ENCODE measurements around the gene CFAP100.

GRCh38 chr3:126402666-126403302, 8.1 kb downstream of the CFAP100 start:
- TF ChIP-seq POLR2A (IDR thresholded peaks at IDR 0.05) = no peak
- TF ChIP-seq, protein P1, sequence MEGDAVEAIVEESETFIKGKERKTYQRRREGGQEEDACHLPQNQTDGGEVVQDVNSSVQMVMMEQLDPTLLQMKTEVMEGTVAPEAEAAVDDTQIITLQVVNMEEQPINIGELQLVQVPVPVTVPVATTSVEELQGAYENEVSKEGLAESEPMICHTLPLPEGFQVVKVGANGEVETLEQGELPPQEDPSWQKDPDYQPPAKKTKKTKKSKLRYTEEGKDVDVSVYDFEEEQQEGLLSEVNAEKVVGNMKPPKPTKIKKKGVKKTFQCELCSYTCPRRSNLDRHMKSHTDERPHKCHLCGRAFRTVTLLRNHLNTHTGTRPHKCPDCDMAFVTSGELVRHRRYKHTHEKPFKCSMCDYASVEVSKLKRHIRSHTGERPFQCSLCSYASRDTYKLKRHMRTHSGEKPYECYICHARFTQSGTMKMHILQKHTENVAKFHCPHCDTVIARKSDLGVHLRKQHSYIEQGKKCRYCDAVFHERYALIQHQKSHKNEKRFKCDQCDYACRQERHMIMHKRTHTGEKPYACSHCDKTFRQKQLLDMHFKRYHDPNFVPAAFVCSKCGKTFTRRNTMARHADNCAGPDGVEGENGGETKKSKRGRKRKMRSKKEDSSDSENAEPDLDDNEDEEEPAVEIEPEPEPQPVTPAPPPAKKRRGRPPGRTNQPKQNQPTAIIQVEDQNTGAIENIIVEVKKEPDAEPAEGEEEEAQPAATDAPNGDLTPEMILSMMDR (IDR thresholded peaks at IDR 0.05) = no peak

Measured in testis (tissue), 2 donors.